Measurements from ENCODE around the gene PLAC9.

GRCh38 chr10:80136134-80136571 lies 3.6 kb downstream of the PLAC9 start:
- TF ChIP-seq CTCF (IDR thresholded peaks at IDR 0.05) (no peak), POLR2A (IDR thresholded peaks at IDR 0.05) (no peak), EP300 (IDR thresholded peaks at IDR 0.05; ENCODE audit: low read depth) (no peak), POLR2AphosphoS5 (IDR thresholded peaks at IDR 0.05) (no peak)

All from transverse colon (tissue), 4 donors.